ENCODE results near the gene ARID2.
A peak's percentile ranks its signal among the peaks of the same experiment; 100 is the strongest.

Gene ARID2

GRCh38 chr12:45839917-45840316, 110.4 kb downstream of the ARID2 start:
- no peak for DNase-seq (ENCODE audit: low read depth)
- no peak overlapping the region for H3K4me3 ChIP-seq (ENCODE audit: low read length)
- TF ChIP-seq CTCF (conservative IDR thresholded peaks at IDR 0.05; ENCODE audit: low read length) = no peak

GRCh38 chr12:45849289-45849688, 119.8 kb downstream of the ARID2 start:
- TF ChIP-seq CTCF (conservative IDR thresholded peaks at IDR 0.05; ENCODE audit: low read length) = no peak
- no peak overlapping the region for H3K4me3 ChIP-seq (ENCODE audit: low read length)
- no peak for DNase-seq (ENCODE audit: low read depth)

GRCh38 chr12:45850302-45850701, 120.8 kb downstream of the ARID2 start:
- TF ChIP-seq CTCF (conservative IDR thresholded peaks at IDR 0.05; ENCODE audit: low read length) = no peak
- DNase-seq (ENCODE audit: low read depth) = no peak
- H3K4me3 ChIP-seq (ENCODE audit: low read length) = no peak overlapping the region

GRCh38 chr12:45852508-45852907, 123.0 kb downstream of the ARID2 start:
- TF ChIP-seq CTCF (conservative IDR thresholded peaks at IDR 0.05; ENCODE audit: low read length) = no peak
- no peak overlapping the region for H3K4me3 ChIP-seq (ENCODE audit: low read length)
- no peak for DNase-seq (ENCODE audit: low read depth)

- no peak for DNase-seq (ENCODE audit: low read depth)
- no peak overlapping the region for H3K4me3 ChIP-seq (ENCODE audit: low read length)
- TF ChIP-seq CTCF (conservative IDR thresholded peaks at IDR 0.05; ENCODE audit: low read length) = no peak
Measured at GRCh38 chr12:45853550-45853949, 124.0 kb downstream of the ARID2 start.

- no peak for TF ChIP-seq CTCF (conservative IDR thresholded peaks at IDR 0.05; ENCODE audit: low read length)
- no peak overlapping the region for H3K4me3 ChIP-seq (ENCODE audit: low read length)
- DNase-seq (ENCODE audit: low read depth) = peak; percentile 2
Measured at GRCh38 chr12:45863332-45863731, 133.8 kb downstream of the ARID2 start.

- TF ChIP-seq CTCF (conservative IDR thresholded peaks at IDR 0.05; ENCODE audit: low read length) = no peak
- no peak overlapping the region for H3K4me3 ChIP-seq (ENCODE audit: low read length)
- no peak for DNase-seq (ENCODE audit: low read depth)
Measured at GRCh38 chr12:45866299-45866698, 136.8 kb downstream of the ARID2 start.

Measured in AG10803 (cell line).